ENCODE results near the gene SYCE3.
"Not testable (repeated sequence)": the region's sequence is repeated elsewhere in the genome, so short reads cannot be mapped to it uniquely, and the experiment has no call there.

Gene SYCE3

DNA sequence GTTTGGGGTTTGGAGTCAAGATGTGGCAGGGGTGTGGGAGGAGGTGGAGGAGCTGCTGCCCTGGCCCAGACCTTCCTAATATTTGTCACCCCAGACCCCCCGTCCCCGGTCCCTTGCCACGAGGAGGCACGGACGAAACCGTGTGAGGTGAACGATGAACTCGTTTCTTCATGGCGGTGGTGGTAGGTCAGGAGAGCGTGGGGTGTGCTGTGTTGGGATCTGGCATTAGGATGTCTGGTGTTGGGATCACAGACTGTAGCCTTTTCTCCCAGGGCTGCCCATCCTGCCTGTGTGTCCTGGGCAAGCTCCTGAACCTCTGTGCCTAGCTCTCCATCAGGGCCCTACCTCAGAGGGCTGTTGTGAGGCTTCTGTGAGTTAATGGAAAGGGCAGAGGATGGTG, 46.3 kb upstream of the SYCE3 start:
- H3K4me3 ChIP-seq (ENCODE audit: low read length), result no peak overlapping the region
- H4K20me1 ChIP-seq (ENCODE audit: insufficient read depth, low read length), result no peaks in the 10 kb centered on the region
- H3K4me1 ChIP-seq (ENCODE audit: low read length), result no peaks in the 10 kb centered on the region
- H3K9me2 ChIP-seq (replicated peaks; ENCODE audit: insufficient read depth, low read length), result no peaks in the 10 kb centered on the region
- no peak overlapping the region for H2AFZ ChIP-seq (ENCODE audit: low read length)
- H3K27me3 ChIP-seq (replicated peaks; ENCODE audit: insufficient read depth, low read length), result peaks cover 90% of the 10 kb centered on the region
- no peaks in the 10 kb centered on the region for H3F3A ChIP-seq (ENCODE audit: insufficient read depth, low read length)
- H3K27ac ChIP-seq (ENCODE audit: low read length), result no peak overlapping the region
- no peaks in the 10 kb centered on the region for H3K9me3 ChIP-seq (replicated peaks; ENCODE audit: insufficient read depth, low read length)
- no peak overlapping the region for H3K9ac ChIP-seq (ENCODE audit: low read length)
- no peak for DNase-seq
- H3K4me2 ChIP-seq (ENCODE audit: low read depth, low read length), result no peak overlapping the region
- H3K79me2 ChIP-seq (ENCODE audit: low read length), result no peaks in the 10 kb centered on the region
- no peak for TF ChIP-seq EZH2phosphoT487 (IDR thresholded peaks at IDR 0.05; ENCODE audit: low read length)
- no peak for TF ChIP-seq EZH2 (optimal IDR thresholded peaks at IDR 0.05; ENCODE audit: low read depth, low read length)
- TF ChIP-seq, protein P1, sequence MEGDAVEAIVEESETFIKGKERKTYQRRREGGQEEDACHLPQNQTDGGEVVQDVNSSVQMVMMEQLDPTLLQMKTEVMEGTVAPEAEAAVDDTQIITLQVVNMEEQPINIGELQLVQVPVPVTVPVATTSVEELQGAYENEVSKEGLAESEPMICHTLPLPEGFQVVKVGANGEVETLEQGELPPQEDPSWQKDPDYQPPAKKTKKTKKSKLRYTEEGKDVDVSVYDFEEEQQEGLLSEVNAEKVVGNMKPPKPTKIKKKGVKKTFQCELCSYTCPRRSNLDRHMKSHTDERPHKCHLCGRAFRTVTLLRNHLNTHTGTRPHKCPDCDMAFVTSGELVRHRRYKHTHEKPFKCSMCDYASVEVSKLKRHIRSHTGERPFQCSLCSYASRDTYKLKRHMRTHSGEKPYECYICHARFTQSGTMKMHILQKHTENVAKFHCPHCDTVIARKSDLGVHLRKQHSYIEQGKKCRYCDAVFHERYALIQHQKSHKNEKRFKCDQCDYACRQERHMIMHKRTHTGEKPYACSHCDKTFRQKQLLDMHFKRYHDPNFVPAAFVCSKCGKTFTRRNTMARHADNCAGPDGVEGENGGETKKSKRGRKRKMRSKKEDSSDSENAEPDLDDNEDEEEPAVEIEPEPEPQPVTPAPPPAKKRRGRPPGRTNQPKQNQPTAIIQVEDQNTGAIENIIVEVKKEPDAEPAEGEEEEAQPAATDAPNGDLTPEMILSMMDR (IDR thresholded peaks at IDR 0.05; ENCODE audit: low read length), result no peak
- no peaks in the 10 kb centered on the region for H3K36me3 ChIP-seq (replicated peaks; ENCODE audit: insufficient read depth, low read length)

DNA sequence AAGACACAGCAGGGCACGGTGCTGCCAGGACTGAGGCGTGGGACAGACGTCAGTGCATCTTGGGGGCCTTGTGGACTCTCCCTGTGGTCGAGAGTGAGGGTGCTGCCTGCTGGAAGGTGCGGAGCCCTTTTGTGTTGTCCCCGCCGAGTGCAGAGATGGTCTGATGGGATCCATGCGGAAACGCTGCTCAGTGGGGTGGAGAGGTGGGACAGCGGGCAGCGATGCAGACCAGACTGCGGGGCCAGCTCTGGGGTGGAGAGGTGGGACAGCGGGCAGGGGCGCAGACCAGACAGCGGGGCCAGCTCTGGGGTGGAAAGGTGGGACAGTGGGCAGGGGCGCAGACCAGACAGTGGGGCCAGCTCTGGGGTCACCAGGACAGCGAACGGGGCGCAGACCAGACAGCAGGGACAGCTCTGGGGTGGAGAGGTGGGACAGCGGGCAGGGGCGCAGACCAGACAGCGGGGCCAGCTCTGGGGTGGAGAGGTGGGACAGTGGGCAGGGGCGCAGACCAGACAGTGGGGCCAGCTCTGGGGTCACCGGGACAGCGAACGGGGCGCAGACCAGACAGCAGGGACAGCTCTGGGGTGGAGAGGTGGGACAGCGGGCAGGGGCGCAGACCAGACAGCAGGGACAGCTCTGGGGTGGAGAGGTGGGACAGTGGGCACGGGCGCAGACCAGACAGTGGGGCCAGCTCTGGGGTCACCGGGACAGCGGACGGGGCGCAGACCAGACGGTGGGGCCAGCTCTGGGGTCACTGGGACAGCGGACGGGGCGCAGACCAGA, 45.5 kb upstream of the SYCE3 start:
- H3F3A ChIP-seq (ENCODE audit: insufficient read depth, low read length); H4K20me1 ChIP-seq (ENCODE audit: insufficient read depth, low read length); H3K9me2 ChIP-seq (replicated peaks; ENCODE audit: insufficient read depth, low read length); DNase-seq; H3K4me3 ChIP-seq (ENCODE audit: low read length); H3K27ac ChIP-seq (ENCODE audit: low read length); H3K9ac ChIP-seq (ENCODE audit: low read length); H3K4me2 ChIP-seq (ENCODE audit: low read depth, low read length); H3K79me2 ChIP-seq (ENCODE audit: low read length); H2AFZ ChIP-seq (ENCODE audit: low read length); H3K4me1 ChIP-seq (ENCODE audit: low read length); H3K9me3 ChIP-seq (replicated peaks; ENCODE audit: insufficient read depth, low read length); H3K36me3 ChIP-seq (replicated peaks; ENCODE audit: insufficient read depth, low read length): not testable (repeated sequence)
- H3K27me3 ChIP-seq (replicated peaks; ENCODE audit: insufficient read depth, low read length), result peaks cover 90% of the 10 kb centered on the region

DNA sequence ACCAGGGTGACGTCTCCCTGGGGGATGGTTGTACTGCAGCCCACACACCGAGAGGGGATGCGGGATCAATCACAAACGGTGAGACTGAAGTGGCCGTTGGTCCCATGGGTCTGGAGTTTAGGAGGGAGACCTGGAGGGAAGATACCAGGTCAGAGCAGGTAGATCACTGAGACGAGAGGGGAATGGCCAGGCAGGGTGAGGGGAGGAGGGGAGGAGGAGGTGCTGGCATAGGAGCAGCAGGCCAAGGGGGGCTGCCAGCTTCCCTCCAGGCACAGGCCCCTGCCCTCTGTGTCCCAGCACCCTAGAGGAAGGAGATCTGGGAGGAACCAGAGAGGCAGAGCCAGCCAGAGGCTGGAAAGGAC, 44.9 kb upstream of the SYCE3 start:
- no peak overlapping the region for H3K27ac ChIP-seq (ENCODE audit: low read length)
- TF ChIP-seq EZH2phosphoT487 (IDR thresholded peaks at IDR 0.05; ENCODE audit: low read length) (no peak), EZH2 (optimal IDR thresholded peaks at IDR 0.05; ENCODE audit: low read depth, low read length) (no peak)
- TF ChIP-seq, protein P1 (IDR thresholded peaks at IDR 0.05; ENCODE audit: low read length), result no peak
- no peaks in the 10 kb centered on the region for H3K9me3 ChIP-seq (replicated peaks; ENCODE audit: insufficient read depth, low read length)
- DNase-seq, result no peak
- H4K20me1 ChIP-seq (ENCODE audit: insufficient read depth, low read length), result no peaks in the 10 kb centered on the region
- H3K9me2 ChIP-seq (replicated peaks; ENCODE audit: insufficient read depth, low read length), result no peaks in the 10 kb centered on the region
- H3K4me2 ChIP-seq (ENCODE audit: low read depth, low read length), result no peak overlapping the region
- no peak overlapping the region for H3K4me3 ChIP-seq (ENCODE audit: low read length)
- H3K27me3 ChIP-seq (replicated peaks; ENCODE audit: insufficient read depth, low read length), result peaks cover 92% of the 10 kb centered on the region
- H3K4me1 ChIP-seq (ENCODE audit: low read length), result no peaks in the 10 kb centered on the region
- H2AFZ ChIP-seq (ENCODE audit: low read length), result no peak overlapping the region
- no peak overlapping the region for H3K9ac ChIP-seq (ENCODE audit: low read length)
- H3K79me2 ChIP-seq (ENCODE audit: low read length), result no peaks in the 10 kb centered on the region
- H3F3A ChIP-seq (ENCODE audit: insufficient read depth, low read length), result no peaks in the 10 kb centered on the region
- no peaks in the 10 kb centered on the region for H3K36me3 ChIP-seq (replicated peaks; ENCODE audit: insufficient read depth, low read length)

DNA sequence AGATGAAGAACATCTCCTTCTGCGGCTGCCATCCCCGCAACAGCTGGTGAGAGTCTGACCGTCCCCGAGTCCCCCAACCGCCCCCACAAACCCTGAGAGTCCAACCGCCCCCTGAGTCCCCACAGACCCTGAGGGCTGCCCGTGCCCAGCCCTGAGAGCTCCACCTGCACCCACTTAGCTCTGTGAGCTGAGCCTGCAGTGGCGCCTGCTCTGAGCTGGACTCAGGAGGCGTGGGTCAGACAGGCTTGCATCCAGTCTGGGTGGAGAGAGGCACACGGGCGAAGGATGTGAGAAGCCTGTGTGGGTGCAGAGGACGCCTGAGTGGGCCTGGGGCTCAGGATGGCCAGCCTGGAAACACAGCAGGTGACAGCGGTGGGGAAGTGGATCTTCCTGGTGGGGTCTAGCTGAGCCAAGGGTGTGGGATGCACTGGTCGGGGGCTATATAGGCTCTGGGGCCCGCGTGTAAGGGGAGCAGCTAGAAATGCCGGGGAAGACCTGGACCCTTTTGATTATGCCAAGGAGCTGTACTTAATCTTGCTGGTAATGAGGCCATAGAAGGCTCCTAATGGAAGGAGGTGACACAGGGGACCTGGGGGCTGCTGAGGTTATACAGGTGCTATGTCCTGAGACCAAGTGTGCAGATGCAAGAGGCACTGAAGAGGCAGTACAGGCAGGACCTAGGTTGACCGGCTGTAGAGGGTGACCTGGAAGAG, 44.4 kb upstream of the SYCE3 start:
- no peaks in the 10 kb centered on the region for H3K4me1 ChIP-seq (ENCODE audit: low read length)

More for the DNA sequence above, 44.4 kb upstream of the SYCE3 start:
- DNase-seq, result no peak
- Histone ChIP-seq H3K9me3 (replicated peaks; ENCODE audit: insufficient read depth, low read length) (no peaks in the 10 kb centered on the region), H4K20me1 (ENCODE audit: insufficient read depth, low read length) (no peaks in the 10 kb centered on the region), H3K79me2 (ENCODE audit: low read length) (no peaks in the 10 kb centered on the region), H2AFZ (ENCODE audit: low read length) (no peak overlapping the region), H3K27ac (ENCODE audit: low read length) (no peak overlapping the region), H3K4me2 (ENCODE audit: low read depth, low read length) (no peak overlapping the region), H3K9ac (ENCODE audit: low read length) (no peak overlapping the region), H3K36me3 (replicated peaks; ENCODE audit: insufficient read depth, low read length) (no peaks in the 10 kb centered on the region), H3K4me3 (ENCODE audit: low read length) (no peak overlapping the region), H3F3A (ENCODE audit: insufficient read depth, low read length) (no peaks in the 10 kb centered on the region), H3K9me2 (replicated peaks; ENCODE audit: insufficient read depth, low read length) (no peaks in the 10 kb centered on the region), H3K27me3 (replicated peaks; ENCODE audit: insufficient read depth, low read length) (peaks cover 93% of the 10 kb centered on the region)
- no peak for TF ChIP-seq EZH2 (optimal IDR thresholded peaks at IDR 0.05; ENCODE audit: low read depth, low read length)
- TF ChIP-seq, protein P1 (IDR thresholded peaks at IDR 0.05; ENCODE audit: low read length), result no peak
- TF ChIP-seq EZH2phosphoT487 (IDR thresholded peaks at IDR 0.05; ENCODE audit: low read length), result no peak

Measured in MM.1S (cell line).